Lower leg skin (tissue), 4 donors: Measurements from ENCODE around the gene STAMBPL1. TPM values are rescaled to one million over a fixed set of nuclear protein-coding genes. Genes with fewer than 3 reads are reported as not detected.
"Not testable (repeated sequence)": the region's sequence is repeated elsewhere in the genome, so short reads cannot be mapped to it uniquely, and the experiment has no call there.

Experiments
- DNase-seq, 2 donors: peaks; one replicate each; pipeline ENCODE4 v3.0.0-alpha.2; 2019; ENCODE audit warnings: low spot score in 2 of 2
- H3K4me3 ChIP-seq: fragments of 200-600 bp; sonication (generic); 2 replicates; pipeline ENCODE4 v1.5.1; 2017; ENCODE audit warnings: mild to moderate bottlenecking, low read depth; ENCODE audit not compliant: poor library complexity, severe bottlenecking
- POLR2A ChIP-seq, 2 donors: fragments of 450-650 bp; IDR thresholded peaks; one replicate each; pipeline ENCODE4 v1.6.1; 2016 to 2017; ENCODE audit warnings: antibody characterized with exemption in 2 of 2, mild to moderate bottlenecking in 1 of 2, moderate library complexity in 1 of 2
- WGBS, 2 donors: methylation state at CpG; one replicate each; pipeline ENCODE4 v1.1.5; 2018; 5-methylcytosine and 5-hydroxymethylcytosine counted together
- intact Hi-C: fragments of 100-400 bp; cut with DNase I; formaldehyde crosslinking; loops from one replicate; pipeline ENCODE4 v1.15.0; 2023; ENCODE audit warnings: low total_unique reads
- total RNA-seq, 4 donors: library from RNA; depleted of rRNA; stranded (reverse); fragments of >200 nt; gene quantifications; one replicate each; pipeline ENCODE4 v1.1.0, GENCODE V29; 2016
- TF ChIP-seq, protein P1 (sequence below), 3 donors: fragments of 450-650 bp; IDR thresholded peaks; one replicate each; pipeline ENCODE4 v1.5.1; 2016; ENCODE audit warnings: antibody characterized with exemption in 3 of 3, mild to moderate bottlenecking in 3 of 3, moderate library complexity in 2 of 3

The STAMBPL1 gene
- total RNA-seq, 4 donors from 2014 or later = 6.9 to 16.2 (median 10.9) TPM

DNA sequence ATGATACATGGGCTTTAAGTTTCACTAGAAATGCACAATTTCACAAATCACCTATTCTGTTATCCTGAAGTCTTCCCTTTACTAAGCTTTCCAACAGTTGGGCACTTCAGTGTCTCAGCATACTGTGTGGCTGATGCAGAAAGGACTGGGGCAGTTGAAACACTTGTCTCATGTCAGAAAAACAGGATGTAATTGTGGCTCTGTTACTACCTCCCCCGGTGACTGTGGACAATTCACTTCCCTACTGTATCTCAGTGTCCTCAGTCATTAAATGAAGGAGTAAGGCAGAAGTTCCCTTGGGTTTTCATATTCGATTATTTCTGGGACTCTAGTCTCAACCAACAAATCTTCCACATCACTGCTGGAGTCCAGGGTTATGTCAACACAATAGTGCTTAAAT, 46.3 kb upstream of the STAMBPL1 start:
- intact Hi-C loops = no loop called here
- H3K4me3 ChIP-seq = no peak overlapping the region
- TF ChIP-seq, protein P1, sequence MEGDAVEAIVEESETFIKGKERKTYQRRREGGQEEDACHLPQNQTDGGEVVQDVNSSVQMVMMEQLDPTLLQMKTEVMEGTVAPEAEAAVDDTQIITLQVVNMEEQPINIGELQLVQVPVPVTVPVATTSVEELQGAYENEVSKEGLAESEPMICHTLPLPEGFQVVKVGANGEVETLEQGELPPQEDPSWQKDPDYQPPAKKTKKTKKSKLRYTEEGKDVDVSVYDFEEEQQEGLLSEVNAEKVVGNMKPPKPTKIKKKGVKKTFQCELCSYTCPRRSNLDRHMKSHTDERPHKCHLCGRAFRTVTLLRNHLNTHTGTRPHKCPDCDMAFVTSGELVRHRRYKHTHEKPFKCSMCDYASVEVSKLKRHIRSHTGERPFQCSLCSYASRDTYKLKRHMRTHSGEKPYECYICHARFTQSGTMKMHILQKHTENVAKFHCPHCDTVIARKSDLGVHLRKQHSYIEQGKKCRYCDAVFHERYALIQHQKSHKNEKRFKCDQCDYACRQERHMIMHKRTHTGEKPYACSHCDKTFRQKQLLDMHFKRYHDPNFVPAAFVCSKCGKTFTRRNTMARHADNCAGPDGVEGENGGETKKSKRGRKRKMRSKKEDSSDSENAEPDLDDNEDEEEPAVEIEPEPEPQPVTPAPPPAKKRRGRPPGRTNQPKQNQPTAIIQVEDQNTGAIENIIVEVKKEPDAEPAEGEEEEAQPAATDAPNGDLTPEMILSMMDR (IDR thresholded peaks at IDR 0.05) = no peak
- no peak for TF ChIP-seq POLR2A (IDR thresholded peaks at IDR 0.05)
- no peak for DNase-seq
- 45 to 62% methylated on average over 2 of the region's 2 CpGs for WGBS, 2 donors

DNA sequence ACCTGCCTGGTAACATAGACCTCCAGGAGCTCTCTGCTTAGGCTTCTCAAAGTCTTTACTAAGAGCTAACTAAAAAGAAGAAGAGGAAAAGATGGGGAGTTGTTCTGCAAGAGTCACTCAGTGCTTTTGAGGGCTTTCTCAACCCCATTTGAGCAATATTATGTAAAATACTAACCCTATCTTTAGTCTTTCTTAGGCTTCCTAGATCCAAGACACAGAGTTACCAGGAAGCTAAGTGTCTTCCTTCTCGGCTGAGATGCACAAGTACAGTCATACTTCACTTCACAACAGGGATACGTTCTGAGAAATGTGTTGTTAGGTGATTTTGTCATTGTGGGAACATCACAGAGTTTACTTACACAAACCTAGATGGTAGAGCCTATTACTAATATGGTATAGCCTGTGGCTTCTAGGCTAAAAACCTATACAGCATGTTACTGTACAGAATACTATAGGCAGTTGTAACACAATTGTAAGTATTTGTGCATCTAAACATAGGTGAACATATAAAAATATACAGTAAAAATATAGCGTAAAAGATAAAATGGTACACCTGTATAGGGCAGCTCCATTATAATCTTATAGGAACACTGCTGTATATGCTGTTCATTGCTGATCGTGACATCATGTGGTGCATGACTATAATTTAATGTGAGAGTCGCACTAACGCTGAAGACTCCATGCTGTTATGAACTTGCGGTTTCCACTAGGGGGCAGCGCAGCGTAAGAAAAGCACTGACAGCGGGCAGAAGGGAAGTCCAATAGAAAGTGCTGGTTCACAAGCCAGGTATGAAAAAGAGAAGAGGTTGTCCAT, 44.7 kb upstream of the STAMBPL1 start:
- peak; percentile 82 to 96 for DNase-seq
- no peak overlapping the region for H3K4me3 ChIP-seq
- 16 to 17% methylated on average over 10 of the region's 10 CpGs for WGBS, 2 donors
- TF ChIP-seq, protein P1 (IDR thresholded peaks at IDR 0.05) = peak in 1 of 3 donors; percentile 52
- no peak for TF ChIP-seq POLR2A (IDR thresholded peaks at IDR 0.05)
- intact Hi-C loops = loop anchor here (5.0 kb wide), 1 partner anchor 97 kb away; no protein-coding TSS in a partner anchor

DNA sequence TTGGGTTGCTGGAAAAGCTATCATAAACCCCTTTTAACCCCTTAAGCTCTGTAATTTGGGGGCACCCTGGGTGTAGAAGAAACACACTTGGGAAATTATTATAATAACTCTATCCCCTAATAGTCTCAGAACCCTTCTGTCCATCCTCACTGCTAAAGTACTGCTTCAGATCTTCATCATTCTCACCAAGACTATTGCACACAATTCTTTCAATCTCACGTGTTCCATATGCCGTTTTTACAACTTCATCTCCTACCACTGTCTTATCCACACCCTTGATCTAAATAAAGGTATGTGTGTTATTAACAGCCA, 44.2 kb upstream of the STAMBPL1 start:
- no peak overlapping the region for H3K4me3 ChIP-seq
- DNase-seq = no peak
- intact Hi-C loops = loop anchor here (5.0 kb wide), 1 partner anchor 96 kb away; no protein-coding TSS in a partner anchor
- WGBS, 2 donors = 4 to 16% methylated on average over 2 of the region's 2 CpGs
- no peak for TF ChIP-seq POLR2A (IDR thresholded peaks at IDR 0.05)
- TF ChIP-seq, protein P1 (IDR thresholded peaks at IDR 0.05) = no peak

DNA sequence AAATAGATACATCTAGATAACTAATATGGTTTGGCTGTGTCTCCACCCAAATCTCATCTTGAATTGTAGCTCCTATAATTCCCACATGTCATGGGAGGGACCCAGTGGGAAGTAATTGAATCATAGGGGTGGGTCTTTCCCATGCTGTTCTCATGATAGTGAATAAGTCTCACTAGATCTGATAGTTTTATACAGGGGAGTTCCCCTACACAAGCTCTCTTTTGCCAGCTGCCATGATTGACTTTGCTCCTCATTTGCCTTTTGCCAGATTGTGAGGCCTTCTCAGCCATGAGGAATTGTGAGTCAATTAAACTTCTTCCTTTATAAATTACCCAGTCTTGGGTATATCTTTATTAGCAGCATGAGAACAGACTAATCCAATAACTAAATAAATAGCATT, 42.4 kb upstream of the STAMBPL1 start:
- H3K4me3 ChIP-seq, DNase-seq: not testable (repeated sequence)
- intact Hi-C loops = loop anchor here (5.0 kb wide), 1 partner anchor 95 kb away; no protein-coding TSS in a partner anchor

DNA sequence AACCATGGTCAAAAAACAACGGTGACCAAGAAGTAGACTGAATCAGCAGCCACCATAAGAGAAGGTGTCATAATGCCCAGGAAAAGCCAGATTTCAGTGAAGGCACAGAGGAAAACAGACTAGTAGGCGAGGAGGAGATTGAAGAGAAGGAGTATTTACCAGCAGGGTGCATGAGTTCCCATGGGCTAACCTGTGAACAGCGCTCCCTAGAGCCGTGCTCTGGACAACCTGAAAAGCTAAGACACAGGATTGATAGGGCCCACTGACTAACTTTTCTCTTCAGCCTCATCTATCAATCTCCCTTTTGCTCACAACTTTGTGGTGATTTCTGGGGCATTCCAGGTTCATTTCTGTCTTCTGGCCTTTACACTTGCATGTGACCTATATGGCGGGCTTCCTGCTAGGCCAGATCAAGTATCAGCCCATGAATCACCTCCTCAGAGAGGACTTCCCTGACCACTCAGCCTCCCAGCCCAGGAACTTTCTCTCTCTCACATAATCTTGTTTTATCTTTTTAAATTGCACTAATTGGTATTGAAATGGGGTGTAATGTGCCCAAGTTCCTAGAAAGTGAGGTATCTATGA, 41.2 kb upstream of the STAMBPL1 start:
- intact Hi-C loops = loop anchor here (5.0 kb wide), 1 partner anchor 93 kb away; no protein-coding TSS in a partner anchor
- no peak for DNase-seq
- 94 to 98% methylated on average over 5 of the region's 5 CpGs for WGBS, 2 donors
- no peak overlapping the region for H3K4me3 ChIP-seq
- TF ChIP-seq, protein P1 (IDR thresholded peaks at IDR 0.05) = no peak
- TF ChIP-seq POLR2A (IDR thresholded peaks at IDR 0.05) = no peak

DNA sequence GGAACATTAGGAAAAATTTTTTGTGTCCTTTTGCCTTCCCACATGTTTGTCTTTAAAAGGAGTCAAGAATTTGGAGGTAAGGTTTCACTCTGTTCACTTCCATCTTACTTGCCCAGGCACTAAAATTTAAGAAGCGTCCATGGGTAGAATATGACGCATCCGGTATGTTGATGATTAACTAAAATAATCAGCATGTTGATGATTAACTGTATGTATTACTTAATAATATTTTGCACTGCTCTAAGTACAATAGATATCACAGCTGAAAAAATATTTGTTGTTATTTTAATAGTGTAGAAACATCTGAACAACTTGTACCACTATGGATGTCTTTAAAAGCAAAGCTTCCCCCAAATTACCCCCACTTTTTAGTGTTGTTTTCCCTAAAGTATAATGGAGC, 39.9 kb upstream of the STAMBPL1 start:
- intact Hi-C loops = no loop called here
- no peak overlapping the region for H3K4me3 ChIP-seq
- no peak for TF ChIP-seq POLR2A (IDR thresholded peaks at IDR 0.05)
- TF ChIP-seq, protein P1 (IDR thresholded peaks at IDR 0.05) = no peak
- whole genome bisulfite sequencing, 2 donors = 76 to 81% methylated on average over 3 of the region's 3 CpGs
- no peak for DNase-seq
